Panc1 (cell line): Measurements from ENCODE around the gene PDLIM4. TPM values are rescaled to one million over a fixed set of nuclear protein-coding genes. Genes with fewer than 3 reads are reported as not detected.

Experiments used
- ATAC-seq: fragments of 200-7000 bp; cut with Tn5 transposase; 2 replicates; pipeline ENCODE4 v1.9.1; 2020; ENCODE audit warnings: mild to moderate bottlenecking, moderate library complexity
- BruUV-seq: library from RNA; stranded (reverse); fragments of 400-500 nt; replicated peaks from 2 replicates; lab custom pipeline; 2021; lab: Mats Ljungman, UMichigan
- CTCF ChIA-PET: fragments of 300-600 bp; sonication (Branson Sonifier 250); formaldehyde crosslinking; loops from one replicate; lab custom pipeline; 2022; ENCODE audit warnings: antibody characterized with exemption; lab: Charles Lee
- POLR2A ChIA-PET: fragments of 300-600 bp; sonication (Branson Sonifier 250); formaldehyde crosslinking; loops from one replicate; lab custom pipeline; 2022; ENCODE audit warnings: antibody characterized with exemption; lab: Charles Lee
- DNase-seq: peaks from one replicate; pipeline ENCODE4 v3.0.0-alpha.2; 2010; ENCODE audit warnings: low read depth, low spot score
- H3K27ac ChIP-seq: 2 replicates; pipeline ENCODE4 v1.5.1; 2011; ENCODE audit warnings: mild to moderate bottlenecking, low read length, inconsistent platforms
- H3K27me3 ChIP-seq: fragments of 200-500 bp; sonication (Bioruptor generic); 2 replicates; pipeline ENCODE4 v1.6.0; 2014; ENCODE audit warnings: low read length, inconsistent platforms; ENCODE audit not compliant: control insufficient read depth, insufficient read depth
- H3K36me3 ChIP-seq: fragments of 200-500 bp; sonication (Bioruptor generic); 2 replicates; pipeline ENCODE4 v1.5.1; 2014; ENCODE audit warnings: inconsistent platforms, mild to moderate bottlenecking, low read length, moderate library complexity; ENCODE audit not compliant: control insufficient read depth, insufficient read depth
- H3K4me1 ChIP-seq: 2 replicates; pipeline ENCODE4 v1.5.1; 2011; ENCODE audit warnings: inconsistent platforms, mild to moderate bottlenecking, low read length, moderate library complexity; ENCODE audit not compliant: control insufficient read depth, insufficient read depth
- H3K4me3 ChIP-seq, 2 experiments: 2 replicates each; pipeline ENCODE4 v1.5.1; 2011 to 2012; ENCODE audit warnings: low read depth in 2 of 2, low read length in 2 of 2, mild to moderate bottlenecking in 2 of 2, inconsistent platforms in 1 of 2, moderate library complexity in 1 of 2
- H3K9me3 ChIP-seq: fragments of 200-500 bp; sonication (Bioruptor generic); 2 replicates; pipeline ENCODE4 v1.5.1; 2014; ENCODE audit warnings: low read depth, mild to moderate bottlenecking, inconsistent platforms, low read length, moderate library complexity; ENCODE audit not compliant: control insufficient read depth, insufficient read depth
- POLR2AphosphoS5 ChIP-seq: IDR thresholded peaks from 2 replicates; pipeline ENCODE4 v1.6.1; 2012; ENCODE audit warnings: mild to moderate bottlenecking, low read depth, low read length, moderate library complexity
- SIN3A ChIP-seq: IDR thresholded peaks from 2 replicates; pipeline ENCODE4 v1.6.1; 2012; ENCODE audit warnings: low read depth, mild to moderate bottlenecking, low read length, moderate library complexity, borderline replicate concordance; ENCODE audit not compliant: insufficient read depth
- TCF7L2 ChIP-seq: IDR thresholded peaks from 2 replicates; pipeline ENCODE4 v1.6.1; 2011; ENCODE audit warnings: mild to moderate bottlenecking, low read depth, low read length, inconsistent platforms
- in situ Hi-C: cut with HindIII; loops from 2 replicates; pipeline ENCODE4 v1.10.0; 2016; ENCODE audit warnings: low sequenced_read_pairs, low pct_unique_long_range_greater_than_20kb
- intact Hi-C: fragments of 100-400 bp; cut with micrococcal nuclease; formaldehyde crosslinking; loops from one replicate; pipeline ENCODE4 v1.10.0; 2022; ENCODE audit not compliant: unreplicated experiment
- total RNA-seq: library from RNA; stranded (reverse); gene quantifications from one replicate; pipeline ENCODE4 v1.2.1, GENCODE V29; 2021; ENCODE audit not compliant: unreplicated experiment
- TF ChIP-seq, protein P1 (sequence below): fragments of 450-650 bp; IDR thresholded peaks from 2 replicates; pipeline ENCODE4 v1.5.1; 2017; ENCODE audit warnings: mild to moderate bottlenecking
- TF ChIP-seq, protein P2 (sequence below), 2 experiments: IDR thresholded peaks; 2 replicates each; pipeline ENCODE4 v1.6.1; 2011 to 2012; ENCODE audit warnings: low read depth in 2 of 2, control low read depth in 1 of 2, low read length in 1 of 2, mild to moderate bottlenecking in 1 of 2, moderate library complexity in 1 of 2; ENCODE audit not compliant: insufficient read depth in 1 of 2

The PDLIM4 gene
- total RNA-seq, 1 experiment from 2014 or later: 9.9 TPM

DNA sequence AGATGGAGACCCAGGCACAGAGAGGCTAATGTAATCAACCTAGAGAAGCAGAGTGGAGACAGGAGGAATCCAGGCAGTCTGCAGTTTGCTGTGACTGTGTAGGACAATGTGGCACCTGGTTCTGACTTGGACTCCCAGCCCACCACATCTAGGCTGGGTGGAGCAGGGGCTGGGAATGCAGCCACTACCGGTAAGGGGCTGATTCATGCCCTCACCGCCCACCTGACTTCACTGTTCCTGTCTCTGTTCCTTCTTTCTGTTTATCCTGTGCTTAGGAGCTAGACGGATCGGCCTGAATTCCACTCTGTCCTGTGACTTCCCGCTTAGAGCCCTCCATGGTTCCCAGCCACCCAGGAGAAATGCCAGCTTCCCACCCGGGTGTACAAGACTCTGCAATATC, 2.6 kb downstream of the PDLIM4 start:
- BruUV-seq: no TSS peak
- Histone ChIP-seq H3K4me1 (no peaks in the 10 kb centered on the region), H3K27ac (no peak overlapping the region), H3K4me3 (no peak overlapping the region), H3K9me3 (no peaks in the 10 kb centered on the region), H3K27me3 (no peaks in the 10 kb centered on the region), H3K36me3 (no peaks in the 10 kb centered on the region)
- CTCF ChIA-PET: no interaction called here
- TF ChIP-seq SIN3A: no peak
- TF ChIP-seq POLR2AphosphoS5: no peak
- TF ChIP-seq, protein P1, sequence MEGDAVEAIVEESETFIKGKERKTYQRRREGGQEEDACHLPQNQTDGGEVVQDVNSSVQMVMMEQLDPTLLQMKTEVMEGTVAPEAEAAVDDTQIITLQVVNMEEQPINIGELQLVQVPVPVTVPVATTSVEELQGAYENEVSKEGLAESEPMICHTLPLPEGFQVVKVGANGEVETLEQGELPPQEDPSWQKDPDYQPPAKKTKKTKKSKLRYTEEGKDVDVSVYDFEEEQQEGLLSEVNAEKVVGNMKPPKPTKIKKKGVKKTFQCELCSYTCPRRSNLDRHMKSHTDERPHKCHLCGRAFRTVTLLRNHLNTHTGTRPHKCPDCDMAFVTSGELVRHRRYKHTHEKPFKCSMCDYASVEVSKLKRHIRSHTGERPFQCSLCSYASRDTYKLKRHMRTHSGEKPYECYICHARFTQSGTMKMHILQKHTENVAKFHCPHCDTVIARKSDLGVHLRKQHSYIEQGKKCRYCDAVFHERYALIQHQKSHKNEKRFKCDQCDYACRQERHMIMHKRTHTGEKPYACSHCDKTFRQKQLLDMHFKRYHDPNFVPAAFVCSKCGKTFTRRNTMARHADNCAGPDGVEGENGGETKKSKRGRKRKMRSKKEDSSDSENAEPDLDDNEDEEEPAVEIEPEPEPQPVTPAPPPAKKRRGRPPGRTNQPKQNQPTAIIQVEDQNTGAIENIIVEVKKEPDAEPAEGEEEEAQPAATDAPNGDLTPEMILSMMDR: no peak
- TF ChIP-seq, protein P2, sequence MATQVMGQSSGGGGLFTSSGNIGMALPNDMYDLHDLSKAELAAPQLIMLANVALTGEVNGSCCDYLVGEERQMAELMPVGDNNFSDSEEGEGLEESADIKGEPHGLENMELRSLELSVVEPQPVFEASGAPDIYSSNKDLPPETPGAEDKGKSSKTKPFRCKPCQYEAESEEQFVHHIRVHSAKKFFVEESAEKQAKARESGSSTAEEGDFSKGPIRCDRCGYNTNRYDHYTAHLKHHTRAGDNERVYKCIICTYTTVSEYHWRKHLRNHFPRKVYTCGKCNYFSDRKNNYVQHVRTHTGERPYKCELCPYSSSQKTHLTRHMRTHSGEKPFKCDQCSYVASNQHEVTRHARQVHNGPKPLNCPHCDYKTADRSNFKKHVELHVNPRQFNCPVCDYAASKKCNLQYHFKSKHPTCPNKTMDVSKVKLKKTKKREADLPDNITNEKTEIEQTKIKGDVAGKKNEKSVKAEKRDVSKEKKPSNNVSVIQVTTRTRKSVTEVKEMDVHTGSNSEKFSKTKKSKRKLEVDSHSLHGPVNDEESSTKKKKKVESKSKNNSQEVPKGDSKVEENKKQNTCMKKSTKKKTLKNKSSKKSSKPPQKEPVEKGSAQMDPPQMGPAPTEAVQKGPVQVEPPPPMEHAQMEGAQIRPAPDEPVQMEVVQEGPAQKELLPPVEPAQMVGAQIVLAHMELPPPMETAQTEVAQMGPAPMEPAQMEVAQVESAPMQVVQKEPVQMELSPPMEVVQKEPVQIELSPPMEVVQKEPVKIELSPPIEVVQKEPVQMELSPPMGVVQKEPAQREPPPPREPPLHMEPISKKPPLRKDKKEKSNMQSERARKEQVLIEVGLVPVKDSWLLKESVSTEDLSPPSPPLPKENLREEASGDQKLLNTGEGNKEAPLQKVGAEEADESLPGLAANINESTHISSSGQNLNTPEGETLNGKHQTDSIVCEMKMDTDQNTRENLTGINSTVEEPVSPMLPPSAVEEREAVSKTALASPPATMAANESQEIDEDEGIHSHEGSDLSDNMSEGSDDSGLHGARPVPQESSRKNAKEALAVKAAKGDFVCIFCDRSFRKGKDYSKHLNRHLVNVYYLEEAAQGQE (IDR thresholded peaks at IDR 0.05; ENCODE audit: insufficient read depth in 1 of 2, low read depth in 2 of 2, low read length in 1 of 2): no peak
- no peak for TF ChIP-seq TCF7L2
- no peak for ATAC-seq
- intact Hi-C loops: no loop called here
- in situ Hi-C loops: no loop called here
- DNase-seq: no peak
- POLR2A ChIA-PET: no interaction called here

DNA sequence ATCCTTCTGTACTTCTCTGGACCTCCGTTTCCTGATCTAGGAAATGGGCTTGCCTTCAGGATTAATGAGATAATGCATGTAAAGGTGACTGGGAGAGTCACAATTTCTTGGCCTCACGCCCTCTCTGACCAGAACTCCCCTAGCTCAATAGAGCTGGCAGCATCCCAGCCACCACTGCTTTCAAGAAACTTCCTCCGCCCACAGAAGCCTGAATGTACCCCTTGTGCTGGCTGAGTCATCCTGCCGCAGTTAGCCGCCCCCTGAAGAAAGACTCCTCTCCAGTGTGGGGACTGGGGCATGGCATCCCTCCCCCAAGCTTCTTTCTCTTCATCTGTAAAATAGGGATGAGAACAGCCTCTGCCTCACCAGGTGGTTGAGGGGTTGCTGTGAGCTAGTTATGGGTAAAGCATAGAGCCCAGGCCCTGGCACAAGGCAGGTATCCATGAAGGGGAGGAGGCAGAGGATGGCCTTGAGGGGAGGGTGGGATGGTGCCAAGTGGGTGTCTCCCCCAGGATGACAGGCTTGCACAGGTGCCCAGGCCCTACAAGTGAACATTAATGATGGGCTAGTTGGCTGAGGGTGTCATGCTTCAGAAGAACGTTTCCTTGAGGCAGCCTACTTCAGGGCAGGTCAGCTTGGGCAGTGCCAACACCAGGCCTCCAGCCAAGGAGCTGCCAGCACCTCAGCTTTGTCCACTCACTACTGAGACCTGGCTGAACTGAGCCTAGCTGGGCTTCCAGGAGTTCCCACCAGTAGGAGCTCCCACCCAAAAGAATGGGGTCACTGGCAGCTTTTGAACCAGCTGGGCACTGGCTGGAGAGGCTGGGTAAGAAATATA, 3.4 kb downstream of the PDLIM4 start:
- Histone ChIP-seq H3K27ac (no peak overlapping the region), H3K27me3 (no peaks in the 10 kb centered on the region), H3K9me3 (no peaks in the 10 kb centered on the region), H3K36me3 (no peaks in the 10 kb centered on the region), H3K4me3 (no peak overlapping the region), H3K4me1 (no peaks in the 10 kb centered on the region)
- intact Hi-C loops: no loop called here
- in situ Hi-C loops: no loop called here
- CTCF ChIA-PET: no interaction called here
- ATAC-seq: no peak
- POLR2A ChIA-PET: interaction anchor here (0.6 kb wide), 1 partner anchor 31 kb away, joined by 4 read pairs; no protein-coding TSS in a partner anchor
- BruUV-seq: no TSS peak
- TF ChIP-seq SIN3A (no peak), TCF7L2 (no peak), POLR2AphosphoS5 (no peak)
- no peak for DNase-seq
